Peyer's patch (tissue), 4 donors: ENCODE results near the gene ARHGAP30. TPM values are rescaled to one million over a fixed set of nuclear protein-coding genes. Genes with fewer than 3 reads are reported as not detected.

Experiments
- DNase-seq, 3 donors: peaks; one replicate each; pipeline ENCODE4 v3.0.0-alpha.2; 2017 to 2019
- H3K27ac ChIP-seq, 4 donors: fragments of 200-600 bp; sonication (generic); one replicate each; pipeline ENCODE4 v1.5.1; 2016 to 2019
- H3K27me3 ChIP-seq, 2 donors: fragments of 200-600 bp; sonication (generic); one replicate each; pipeline ENCODE4 v1.5.1; 2019
- H3K36me3 ChIP-seq, 3 donors: fragments of 200-600 bp; sonication (generic); one replicate each; pipeline ENCODE4 v1.5.1; 2016 to 2019
- H3K4me1 ChIP-seq, 4 donors: fragments of 200-600 bp; sonication (generic); one replicate each; pipeline ENCODE4 v1.5.1; 2016 to 2019
- H3K4me3 ChIP-seq, 4 donors: fragments of 200-600 bp; sonication (generic); 1 replicate in 3 of 4; 2 replicates in 1 of 4; pipeline ENCODE4 v1.5.1; 2016 to 2019; ENCODE audit warnings: mild to moderate bottlenecking in 1 of 4
- H3K9me3 ChIP-seq, 4 donors: fragments of 200-600 bp; sonication (generic); one replicate each; pipeline ENCODE4 v1.5.1; 2016 to 2019; ENCODE audit warnings: mild to moderate bottlenecking in 1 of 4
- POLR2A ChIP-seq, 2 donors: fragments of 450-650 bp; IDR thresholded peaks; one replicate each; pipeline ENCODE4 v1.5.1; 2017; ENCODE audit warnings: antibody characterized with exemption in 2 of 2, mild to moderate bottlenecking in 2 of 2, moderate library complexity in 2 of 2
- total RNA-seq, 4 donors: library from RNA; depleted of rRNA; stranded (reverse); fragments of >200 nt; gene quantifications; one replicate each; pipeline ENCODE4 v1.1.0, GENCODE V29; 2016
- TF ChIP-seq, protein P1 (sequence below), 6 experiments: fragments of 450-650 bp in 4 of 6; fragments of 200-600 bp in 2 of 6; sonication (generic) in 1 of 6; IDR thresholded peaks; one replicate each; pipeline ENCODE4 v1.5.1; 2017 to 2019; ENCODE audit warnings: antibody characterized with exemption in 6 of 6, mild to moderate bottlenecking in 3 of 6, moderate library complexity in 1 of 6

Gene ARHGAP30
- total RNA-seq, 4 donors from 2014 or later: 5.1 to 31.4 (median 6.7) TPM

DNA sequence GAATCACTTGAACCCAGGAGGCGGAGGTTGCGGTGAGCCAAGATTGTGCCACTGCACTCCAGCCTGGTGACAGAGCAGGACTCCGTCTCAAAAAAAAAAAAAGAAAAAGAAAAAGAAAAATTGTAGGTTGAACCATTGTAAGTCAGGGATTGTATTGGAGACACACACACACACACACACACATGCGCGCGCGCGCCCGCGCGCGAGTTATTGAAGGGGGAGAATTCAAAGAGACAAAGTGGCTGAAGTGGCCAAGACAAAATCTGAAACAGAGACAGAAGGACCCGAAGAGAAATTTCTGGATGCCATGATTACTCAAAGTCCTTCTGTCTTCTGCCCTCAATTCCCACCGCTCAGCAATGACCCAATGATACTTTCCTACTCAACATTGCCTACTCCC is 24.8 kb upstream of the ARHGAP30 start:
- H3K27me3 ChIP-seq: no peaks in the 10 kb centered on the region
- peaks cover 0 to 11% (median 4%) of the 10 kb centered on the region in 4 donors for H3K4me1 ChIP-seq
- no peak for TF ChIP-seq POLR2A (IDR thresholded peaks at IDR 0.05)
- TF ChIP-seq, protein P1, sequence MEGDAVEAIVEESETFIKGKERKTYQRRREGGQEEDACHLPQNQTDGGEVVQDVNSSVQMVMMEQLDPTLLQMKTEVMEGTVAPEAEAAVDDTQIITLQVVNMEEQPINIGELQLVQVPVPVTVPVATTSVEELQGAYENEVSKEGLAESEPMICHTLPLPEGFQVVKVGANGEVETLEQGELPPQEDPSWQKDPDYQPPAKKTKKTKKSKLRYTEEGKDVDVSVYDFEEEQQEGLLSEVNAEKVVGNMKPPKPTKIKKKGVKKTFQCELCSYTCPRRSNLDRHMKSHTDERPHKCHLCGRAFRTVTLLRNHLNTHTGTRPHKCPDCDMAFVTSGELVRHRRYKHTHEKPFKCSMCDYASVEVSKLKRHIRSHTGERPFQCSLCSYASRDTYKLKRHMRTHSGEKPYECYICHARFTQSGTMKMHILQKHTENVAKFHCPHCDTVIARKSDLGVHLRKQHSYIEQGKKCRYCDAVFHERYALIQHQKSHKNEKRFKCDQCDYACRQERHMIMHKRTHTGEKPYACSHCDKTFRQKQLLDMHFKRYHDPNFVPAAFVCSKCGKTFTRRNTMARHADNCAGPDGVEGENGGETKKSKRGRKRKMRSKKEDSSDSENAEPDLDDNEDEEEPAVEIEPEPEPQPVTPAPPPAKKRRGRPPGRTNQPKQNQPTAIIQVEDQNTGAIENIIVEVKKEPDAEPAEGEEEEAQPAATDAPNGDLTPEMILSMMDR (IDR thresholded peaks at IDR 0.05): no peak
- no peaks in the 10 kb centered on the region for H3K36me3 ChIP-seq
- peak in 1 of 3 donors; percentile 15 for DNase-seq
- no peak overlapping the region for H3K4me3 ChIP-seq
- H3K9me3 ChIP-seq: no peaks in the 10 kb centered on the region
- H3K27ac ChIP-seq: no peak overlapping the region

DNA sequence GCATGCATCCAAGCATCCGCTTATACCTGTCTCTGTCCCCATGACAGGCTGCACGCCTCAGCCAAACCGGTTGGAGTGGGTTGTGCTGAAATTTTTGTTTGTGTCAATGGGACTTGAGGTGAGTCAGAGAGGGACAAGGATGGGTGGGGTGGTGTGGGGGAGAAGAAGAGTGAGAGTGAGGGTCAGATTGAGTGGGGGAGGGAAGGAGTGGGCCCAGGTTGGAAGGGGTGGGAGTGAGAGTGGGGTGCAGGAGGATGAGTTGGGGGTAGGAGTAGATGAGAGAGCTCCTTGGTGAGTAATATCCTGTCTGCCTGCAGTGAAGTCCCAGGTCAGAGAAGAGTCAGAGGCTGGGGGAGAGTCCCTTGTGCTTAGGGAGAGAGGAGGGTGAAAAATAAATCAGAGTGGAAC is 22.9 kb upstream of the ARHGAP30 start:
- H3K27ac ChIP-seq: no peak overlapping the region
- peaks cover 0 to 5% (median 0%) of the 10 kb centered on the region in 4 donors for H3K4me1 ChIP-seq
- no peak for TF ChIP-seq POLR2A (IDR thresholded peaks at IDR 0.05)
- TF ChIP-seq, protein P1 (IDR thresholded peaks at IDR 0.05): no peak
- no peaks in the 10 kb centered on the region for H3K9me3 ChIP-seq
- peak in 1 of 3 donors; percentile 9 for DNase-seq
- H3K27me3 ChIP-seq: no peaks in the 10 kb centered on the region
- no peaks in the 10 kb centered on the region for H3K36me3 ChIP-seq
- no peak overlapping the region for H3K4me3 ChIP-seq

DNA sequence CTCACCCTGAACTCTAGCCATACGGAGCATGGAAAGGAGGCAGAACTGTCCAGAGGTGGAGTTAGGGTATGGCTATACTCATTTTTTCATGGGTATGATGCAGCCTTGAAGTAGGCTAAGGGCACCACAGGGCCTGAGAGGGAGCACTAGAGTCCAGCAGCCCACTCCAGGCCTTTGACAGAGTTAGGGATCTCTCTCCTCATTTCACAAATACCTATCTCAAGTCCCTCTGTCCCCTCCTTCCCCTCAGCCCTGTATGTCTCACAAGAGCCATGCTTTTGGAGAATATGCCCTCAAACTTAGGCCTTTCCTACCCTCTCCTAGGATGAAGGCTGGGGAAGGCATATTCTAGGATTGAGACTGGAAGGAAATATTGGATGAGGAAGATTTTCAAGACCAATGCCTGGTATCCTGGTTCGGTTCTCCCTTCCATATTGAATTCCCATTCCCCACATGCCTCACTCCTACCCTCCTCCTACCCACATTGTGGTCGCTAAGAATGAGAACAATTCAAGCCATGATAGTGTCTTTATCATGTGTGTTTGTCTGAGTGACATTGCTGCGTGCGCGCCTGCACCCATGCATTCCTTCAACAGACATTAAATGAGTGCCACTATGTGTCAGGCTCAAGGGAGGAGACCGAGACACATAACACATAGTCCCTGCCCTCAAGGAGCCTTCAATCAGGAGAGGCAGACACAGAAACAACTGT is 22.3 kb upstream of the ARHGAP30 start:
- no peak overlapping the region for H3K4me3 ChIP-seq

DNA sequence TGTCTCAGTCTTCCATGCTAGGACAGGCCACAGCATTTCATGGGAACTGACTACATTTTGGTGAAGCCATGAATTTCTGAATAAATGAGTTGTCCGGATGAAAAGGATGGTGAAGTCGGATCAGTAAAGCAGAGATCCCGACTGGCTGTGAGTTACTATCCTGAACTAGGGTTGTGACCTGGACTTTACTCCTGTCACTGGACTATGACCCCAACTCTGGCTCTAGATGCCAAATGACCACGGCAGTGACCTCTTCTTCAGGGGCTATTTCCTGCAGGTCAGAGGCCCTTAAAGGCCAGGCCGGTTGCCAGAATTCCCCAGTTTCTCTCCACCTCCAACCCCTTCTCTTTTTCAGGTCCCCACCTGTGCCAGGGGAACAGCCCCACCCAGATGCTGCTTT is 21.4 kb upstream of the ARHGAP30 start:
- H3K27ac ChIP-seq: no peak overlapping the region
- no peaks in the 10 kb centered on the region for H3K27me3 ChIP-seq
- H3K4me1 ChIP-seq: peaks cover 0 to 8% (median 0%) of the 10 kb centered on the region in 4 donors
- DNase-seq: peak in 1 of 3 donors; percentile 42
- H3K4me3 ChIP-seq: no peak overlapping the region
- H3K36me3 ChIP-seq: no peaks in the 10 kb centered on the region
- TF ChIP-seq POLR2A (IDR thresholded peaks at IDR 0.05): no peak
- TF ChIP-seq, protein P1 (IDR thresholded peaks at IDR 0.05): no peak
- no peaks in the 10 kb centered on the region for H3K9me3 ChIP-seq

More for the DNA sequence above, 22.3 kb upstream of the ARHGAP30 start:
- no peaks in the 10 kb centered on the region for H3K9me3 ChIP-seq
- no peaks in the 10 kb centered on the region for H3K27me3 ChIP-seq
- H3K36me3 ChIP-seq: no peaks in the 10 kb centered on the region
- no peak for TF ChIP-seq POLR2A (IDR thresholded peaks at IDR 0.05)
- TF ChIP-seq, protein P1 (IDR thresholded peaks at IDR 0.05): no peak
- DNase-seq: peak in 1 of 3 donors; percentile 5
- no peak overlapping the region for H3K27ac ChIP-seq
- H3K4me1 ChIP-seq: peaks cover 0 to 1% (median 0%) of the 10 kb centered on the region in 4 donors

DNA sequence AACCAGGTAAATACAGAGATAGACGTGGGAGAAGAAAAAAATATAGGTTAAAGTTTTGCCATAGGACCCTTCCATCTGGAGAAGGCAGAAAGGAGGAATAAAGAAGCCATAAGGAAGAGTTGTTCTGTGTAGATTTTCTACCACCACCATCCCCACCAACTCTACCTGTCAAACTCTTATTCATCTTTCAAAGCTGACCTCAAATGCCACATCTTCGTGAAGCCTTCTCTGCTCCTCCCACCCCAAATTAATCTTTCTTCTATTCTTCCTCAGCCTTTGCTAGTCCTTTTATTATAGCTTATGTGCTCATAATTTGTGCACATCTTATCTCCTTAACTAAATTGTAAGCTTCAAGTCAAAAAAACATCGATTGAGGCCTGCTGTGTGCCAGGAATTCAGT is 20.9 kb upstream of the ARHGAP30 start:
- Histone ChIP-seq H3K9me3 (no peaks in the 10 kb centered on the region), H3K36me3 (no peaks in the 10 kb centered on the region), H3K27ac (no peak overlapping the region), H3K4me3 (no peak overlapping the region), H3K27me3 (no peaks in the 10 kb centered on the region), H3K4me1 (peaks cover 0 to 8% (median 0%) of the 10 kb centered on the region in 4 donors)
- TF ChIP-seq, protein P1 (IDR thresholded peaks at IDR 0.05): no peak
- TF ChIP-seq POLR2A (IDR thresholded peaks at IDR 0.05): no peak
- no peak for DNase-seq
